Spinal cord (tissue), 10 donors: ENCODE results near the gene MMP28. TPM values are rescaled to one million over a fixed set of nuclear protein-coding genes. Genes with fewer than 3 reads are reported as not detected.

Experiments
- DNase-seq, 6 donors: peaks; one replicate each; pipeline versions ENCODE4 v3.0.0 to v3.0.0-alpha.2; 2013 to 2015; ENCODE audit warnings: low spot score in 6 of 6, low read depth in 4 of 6
- H3K27ac ChIP-seq: one replicate; pipeline ENCODE4 v1.5.1; 2013; ENCODE audit warnings: low read depth, low read length, control low read depth
- H3K27me3 ChIP-seq: one replicate; pipeline ENCODE4 v1.6.1; 2013; ENCODE audit warnings: low read length; ENCODE audit not compliant: control insufficient read depth, insufficient read depth
- H3K36me3 ChIP-seq: one replicate; pipeline ENCODE4 v1.6.1; 2013; ENCODE audit warnings: low read length; ENCODE audit not compliant: control insufficient read depth, insufficient read depth
- H3K4me1 ChIP-seq: one replicate; pipeline ENCODE4 v1.6.1; 2013; ENCODE audit warnings: low read length; ENCODE audit not compliant: control insufficient read depth, insufficient read depth
- H3K4me3 ChIP-seq: one replicate; pipeline ENCODE4 v1.5.1; 2013; ENCODE audit warnings: low read depth, low read length, control low read depth
- H3K9me3 ChIP-seq: one replicate; pipeline ENCODE4 v1.6.1; 2013; ENCODE audit warnings: low read length; ENCODE audit not compliant: control insufficient read depth, insufficient read depth
- WGBS: methylation state at CpG from one replicate; pipeline ENCODE4 v1.1.5; 2013; ENCODE audit warnings: missing lambda C conversion rate; ENCODE audit not compliant: insufficient coverage; 5-methylcytosine and 5-hydroxymethylcytosine counted together
- polyA plus RNA-seq, 2 donors: library from polyadenylated mRNA; unstranded; fragments of 120-200 nt; gene quantifications; one replicate each; pipeline ENCODE4 v1.2.1, GENCODE V29; 2013; ENCODE audit not compliant: insufficient read length in 2 of 2
- total RNA-seq, 2 donors: library from RNA; depleted of rRNA in 1 of 2; stranded (reverse); fragments of 120-200 nt in 1 of 2; fragments of >200 nt in 1 of 2; gene quantifications; one replicate each; pipeline versions ENCODE4 v1.2.3 to v1.2.4, GENCODE V29; 2013 to 2014
- donor health status: healthy.

MMP28 gene
- total and polyA plus RNA-seq, 4 donors = 12.8 to 39.8 (median 26.7) TPM

DNA sequence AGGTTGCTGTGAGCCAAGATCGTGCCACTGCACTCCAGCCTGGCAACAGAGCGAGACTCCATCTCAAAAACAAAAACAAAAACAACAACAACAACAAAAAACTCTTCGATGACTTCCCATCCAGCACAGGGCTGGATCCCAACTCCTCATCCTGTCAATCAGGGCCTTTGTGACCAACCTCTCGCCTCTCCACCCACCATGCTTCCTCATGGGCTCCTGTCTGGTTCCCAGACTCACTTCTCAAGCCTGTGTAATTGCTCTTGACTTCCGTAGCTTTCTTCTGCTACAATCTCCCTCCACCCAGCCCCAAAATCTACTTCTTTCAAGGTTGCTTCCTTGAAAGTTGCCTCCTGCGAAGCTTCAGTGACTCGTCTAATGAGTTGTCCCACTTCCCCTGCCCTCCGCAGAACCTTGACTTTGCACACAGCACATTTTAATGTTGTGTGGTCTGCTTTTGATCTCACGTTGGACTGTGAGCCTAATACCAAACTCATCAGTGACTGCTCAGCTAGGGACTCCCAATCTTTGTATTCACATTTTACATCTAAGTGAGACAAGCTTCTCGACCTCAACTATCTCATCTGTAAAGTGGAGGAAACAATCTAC lies 64.9 kb downstream of the MMP28 start:
- no peaks in the 10 kb centered on the region for H3K9me3 ChIP-seq
- DNase-seq = no peak
- no peak overlapping the region for H3K27ac ChIP-seq
- 76% methylated on average over 5 of the region's 10 CpGs for WGBS
- peaks cover 29% of the 10 kb centered on the region for H3K4me1 ChIP-seq
- H3K4me3 ChIP-seq = no peak overlapping the region
- H3K27me3 ChIP-seq = no peaks in the 10 kb centered on the region
- H3K36me3 ChIP-seq = peaks cover 24% of the 10 kb centered on the region

DNA sequence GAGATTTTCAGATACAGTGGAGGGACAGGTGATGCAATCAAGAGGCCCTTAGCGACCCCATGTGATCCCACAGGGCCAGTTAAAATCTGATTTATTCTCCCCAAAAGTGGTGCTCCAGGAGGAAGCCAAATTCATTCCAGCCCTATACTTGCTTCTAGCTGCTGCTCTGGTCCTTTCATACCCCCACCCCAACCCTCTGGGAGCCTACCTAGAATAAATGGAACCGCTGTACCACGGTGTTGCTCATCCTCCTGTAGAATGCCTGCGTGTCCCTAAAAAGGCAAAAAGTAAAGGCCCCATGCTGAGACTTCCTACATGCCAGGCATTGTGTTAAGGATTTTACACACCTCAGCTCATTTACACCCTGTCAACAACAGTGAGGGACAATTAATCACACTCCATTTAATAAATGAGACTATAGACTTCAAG lies 66.0 kb downstream of the MMP28 start:
- Histone ChIP-seq H3K4me1 (peaks cover 29% of the 10 kb centered on the region), H3K9me3 (no peaks in the 10 kb centered on the region), H3K27ac (no peak overlapping the region), H3K36me3 (peaks cover 13% of the 10 kb centered on the region), H3K27me3 (no peaks in the 10 kb centered on the region), H3K4me3 (no peak overlapping the region)
- 69% methylated on average over 2 of the region's 4 CpGs for WGBS
- DNase-seq = no peak

DNA sequence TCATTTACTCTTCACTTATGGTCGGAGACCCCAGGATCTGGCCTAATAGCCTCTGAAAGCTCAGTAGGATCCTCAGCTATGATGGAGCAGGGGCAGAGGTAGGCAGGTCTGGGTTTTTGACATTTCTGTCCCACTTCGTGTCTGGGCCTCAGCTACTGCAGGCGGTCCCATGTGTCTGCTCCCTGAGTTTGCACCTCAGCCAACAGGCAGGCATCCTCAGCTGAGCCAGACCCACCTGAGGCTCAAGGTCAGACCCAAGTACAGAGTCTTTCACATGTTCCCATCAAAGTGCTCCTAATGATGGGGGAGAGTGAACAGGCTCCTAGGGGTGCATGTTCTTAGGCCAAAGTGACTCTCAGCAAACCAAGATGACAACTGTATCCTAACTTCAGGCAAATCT lies 66.9 kb downstream of the MMP28 start:
- Histone ChIP-seq H3K27me3 (no peaks in the 10 kb centered on the region), H3K9me3 (no peaks in the 10 kb centered on the region), H3K27ac (no peak overlapping the region), H3K4me3 (no peak overlapping the region), H3K36me3 (peaks cover 12% of the 10 kb centered on the region), H3K4me1 (peaks cover 29% of the 10 kb centered on the region)
- no peak for DNase-seq
- 100% methylated on average over 2 of the region's 3 CpGs for WGBS

DNA sequence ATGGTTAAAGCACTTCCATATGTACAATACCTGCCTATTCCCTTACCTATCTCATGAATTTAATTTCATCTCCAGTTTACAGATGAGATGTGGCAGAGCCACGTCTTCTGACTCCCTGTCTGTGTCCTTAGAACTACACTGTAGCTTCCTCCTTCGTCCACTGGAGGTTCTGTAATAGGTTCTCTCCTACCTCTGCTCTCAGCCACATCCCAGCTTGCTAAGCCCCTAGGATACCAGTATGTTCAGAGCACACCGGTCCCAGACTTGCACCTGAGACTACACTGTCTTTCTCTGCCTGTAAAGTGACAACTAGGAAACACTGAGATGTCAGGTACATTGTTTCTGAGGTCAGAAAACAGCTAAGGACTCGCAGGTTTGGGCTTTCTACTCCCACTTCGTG lies 67.8 kb downstream of the MMP28 start:
- no peaks in the 10 kb centered on the region for H3K9me3 ChIP-seq
- no peak overlapping the region for H3K4me3 ChIP-seq
- H3K27ac ChIP-seq = no peak overlapping the region
- peaks cover 11% of the 10 kb centered on the region for H3K36me3 ChIP-seq
- H3K4me1 ChIP-seq = peaks cover 27% of the 10 kb centered on the region
- WGBS = 63% methylated on average over 5 of the region's 5 CpGs
- no peak for DNase-seq
- H3K27me3 ChIP-seq = no peaks in the 10 kb centered on the region

DNA sequence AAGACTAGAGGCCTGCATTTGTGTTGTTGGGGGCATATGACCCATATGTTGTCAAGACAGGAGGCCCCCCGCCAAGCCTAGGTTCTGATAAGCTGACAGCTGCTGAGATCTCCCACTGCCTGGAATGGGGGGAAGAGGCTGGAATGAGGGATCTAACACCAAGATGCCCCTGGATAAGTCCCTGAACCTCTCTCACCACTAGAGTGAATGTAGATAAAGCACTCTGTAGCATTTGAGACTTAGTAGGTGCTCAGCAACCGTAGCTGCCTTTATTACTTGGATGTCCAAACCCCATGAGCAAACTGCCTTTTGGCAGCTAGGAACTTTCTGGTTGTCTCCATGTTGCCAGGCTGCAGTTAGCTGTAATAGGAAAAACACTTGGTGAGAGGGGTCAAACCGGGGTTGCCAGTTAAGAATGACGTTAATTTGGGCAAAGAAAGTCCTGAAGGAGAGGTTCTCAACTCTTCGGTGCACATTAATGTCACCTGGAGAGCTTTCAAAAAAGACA lies 68.4 kb downstream of the MMP28 start:
- H3K9me3 ChIP-seq = no peaks in the 10 kb centered on the region
- DNase-seq = peak in 1 of 6 donors; percentile 70
- peaks cover 21% of the 10 kb centered on the region for H3K4me1 ChIP-seq
- H3K36me3 ChIP-seq = peaks cover 11% of the 10 kb centered on the region
- WGBS = 36% methylated on average over 5 of the region's 5 CpGs
- H3K27me3 ChIP-seq = no peaks in the 10 kb centered on the region
- H3K4me3 ChIP-seq = no peak overlapping the region
- peak overlapping the region; percentile 22 for H3K27ac ChIP-seq

DNA sequence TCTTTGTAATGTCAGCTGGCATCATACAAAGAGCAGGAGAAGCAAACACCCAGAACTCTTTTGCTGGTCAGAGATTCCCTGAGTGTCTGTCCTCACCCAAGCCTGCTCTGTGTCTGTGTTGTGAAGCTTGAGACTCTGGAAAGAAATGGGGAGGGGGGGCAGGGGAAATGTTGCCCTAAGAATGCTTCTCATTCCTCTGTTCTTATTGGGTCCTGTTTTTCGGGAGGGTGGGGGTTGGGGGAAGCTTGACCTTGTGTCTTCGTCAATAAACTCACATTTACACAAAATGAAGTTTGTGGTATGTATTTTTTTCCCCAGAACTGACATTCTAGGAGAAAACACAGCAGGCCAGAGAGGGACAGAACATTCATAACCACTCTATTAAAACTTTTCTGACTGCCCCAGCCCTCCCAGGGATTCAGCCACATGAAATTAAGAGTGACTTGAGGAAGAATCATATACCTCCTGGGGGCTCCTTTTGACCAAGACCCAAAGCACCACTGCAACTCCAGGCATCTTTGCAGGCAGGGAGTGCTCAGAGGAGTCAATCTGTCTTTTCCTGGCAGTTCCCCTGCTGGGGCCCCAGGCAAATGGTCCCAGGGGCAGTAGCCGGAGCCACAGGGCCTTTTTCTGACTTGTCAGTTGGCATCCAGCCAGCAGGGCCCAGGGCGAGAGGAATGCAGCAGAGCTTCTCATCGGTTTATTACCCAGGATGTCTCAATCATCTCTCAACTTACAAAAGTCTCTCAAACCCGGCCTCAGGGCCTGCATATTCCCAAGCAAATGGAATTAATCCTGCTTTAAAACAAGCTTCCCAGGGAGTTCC lies 69.1 kb downstream of the MMP28 start:
- H3K4me1 ChIP-seq = peaks cover 18% of the 10 kb centered on the region
- 5% methylated on average over 3 of the region's 6 CpGs for WGBS
- peak in 2 of 6 donors; percentile 59 to 77 for DNase-seq
- H3K9me3 ChIP-seq = no peaks in the 10 kb centered on the region
- H3K27ac ChIP-seq = peak overlapping the region; percentile 25
- H3K4me3 ChIP-seq = no peak overlapping the region
- H3K27me3 ChIP-seq = no peaks in the 10 kb centered on the region
- H3K36me3 ChIP-seq = peaks cover 11% of the 10 kb centered on the region

DNA sequence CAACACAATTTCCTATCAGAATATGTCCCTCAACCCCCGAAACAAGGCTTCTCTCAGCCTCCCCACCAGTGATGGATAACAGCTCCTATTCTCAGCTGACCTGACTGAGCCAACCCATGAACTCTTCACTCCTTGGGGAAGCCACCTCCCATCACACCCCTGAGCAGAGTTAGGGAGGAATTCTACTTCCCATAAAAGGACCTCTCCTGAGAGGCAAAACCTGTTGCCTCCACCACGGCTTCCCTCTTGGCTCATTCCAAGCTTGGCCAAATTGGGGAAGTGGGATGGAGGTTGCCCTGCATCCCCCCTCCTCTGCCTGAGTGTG lies 69.7 kb downstream of the MMP28 start:
- Histone ChIP-seq H3K27me3 (no peaks in the 10 kb centered on the region), H3K4me1 (peaks cover 14% of the 10 kb centered on the region), H3K9me3 (no peaks in the 10 kb centered on the region), H3K4me3 (no peak overlapping the region), H3K36me3 (peaks cover 11% of the 10 kb centered on the region), H3K27ac (peak overlapping the region; percentile 25)
- DNase-seq = no peak
- 50% methylated on average over 1 of the region's 2 CpGs for WGBS

DNA sequence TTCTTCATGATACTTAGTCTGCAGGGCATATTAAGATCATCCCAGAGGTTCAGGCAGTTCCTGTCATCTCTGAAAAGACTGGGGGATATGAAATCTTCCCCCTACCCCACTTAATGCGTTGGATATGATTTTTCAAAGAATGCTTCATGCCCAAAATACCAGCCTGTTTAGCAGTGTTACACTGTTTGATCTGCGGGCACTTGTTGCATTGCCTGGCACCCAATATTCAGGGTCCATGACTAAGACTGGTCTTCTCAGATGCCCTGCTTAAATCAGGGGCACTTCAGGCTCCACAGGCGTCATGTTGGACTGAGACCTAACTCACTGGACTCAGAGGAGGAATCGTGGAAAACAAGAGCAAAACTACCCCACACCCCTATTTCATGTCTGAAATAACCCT lies 70.4 kb downstream of the MMP28 start:
- no peaks in the 10 kb centered on the region for H3K27me3 ChIP-seq
- H3K36me3 ChIP-seq = peaks cover 11% of the 10 kb centered on the region
- H3K9me3 ChIP-seq = no peaks in the 10 kb centered on the region
- DNase-seq = no peak
- no peak overlapping the region for H3K27ac ChIP-seq
- H3K4me3 ChIP-seq = no peak overlapping the region
- H3K4me1 ChIP-seq = peaks cover 14% of the 10 kb centered on the region
- WGBS = 89% methylated on average over 2 of the region's 4 CpGs

DNA sequence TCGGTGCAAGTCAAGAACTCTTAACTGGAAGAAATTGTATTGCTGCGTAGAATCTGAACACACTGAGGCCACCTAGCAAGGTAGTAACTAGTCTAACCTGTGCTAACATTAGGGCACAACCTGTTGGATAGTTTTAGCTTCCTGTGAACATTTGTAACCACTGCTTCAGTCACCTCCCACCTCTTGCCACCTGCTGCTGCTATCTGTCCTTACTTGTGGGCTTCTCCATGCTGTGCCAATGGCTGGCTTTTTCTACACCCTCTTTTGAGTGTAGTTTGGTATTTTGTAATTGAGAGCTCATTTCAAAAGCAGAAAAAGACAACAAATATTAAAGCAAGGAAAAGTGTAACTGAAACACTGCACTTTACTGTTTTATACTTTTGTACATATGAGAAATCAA lies 71.7 kb downstream of the MMP28 start:
- H3K4me1 ChIP-seq = peaks cover 14% of the 10 kb centered on the region
- no peak overlapping the region for H3K4me3 ChIP-seq
- WGBS = 100% methylated on average over 2 of the region's 2 CpGs
- no peak overlapping the region for H3K27ac ChIP-seq
- H3K27me3 ChIP-seq = no peaks in the 10 kb centered on the region
- DNase-seq = no peak
- H3K9me3 ChIP-seq = no peaks in the 10 kb centered on the region
- peaks cover 11% of the 10 kb centered on the region for H3K36me3 ChIP-seq

DNA sequence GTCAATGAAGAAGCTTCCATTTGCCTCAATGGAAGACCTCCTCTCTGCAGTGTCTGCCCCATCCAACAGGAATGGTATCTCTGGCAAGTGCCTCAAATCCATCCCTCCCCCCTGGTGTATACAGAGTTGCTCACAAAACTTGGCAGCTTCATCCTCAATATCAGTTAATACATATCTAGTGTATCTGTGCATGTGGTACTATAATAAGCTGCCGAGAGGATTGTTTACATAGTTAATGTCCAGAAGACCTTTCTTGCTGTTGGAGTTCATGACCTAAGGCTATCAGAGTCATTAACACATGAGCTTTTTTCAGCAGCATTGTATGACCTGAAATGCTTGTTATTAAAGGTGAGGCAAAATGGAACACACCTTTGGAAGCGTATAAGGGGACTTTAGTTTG lies 78.0 kb downstream of the MMP28 start:
- no peak overlapping the region for H3K27ac ChIP-seq
- H3K9me3 ChIP-seq = no peaks in the 10 kb centered on the region
- H3K36me3 ChIP-seq = no peaks in the 10 kb centered on the region
- WGBS = no CpG with 5 or more reads among the region's 2 CpGs
- no peak for DNase-seq
- H3K27me3 ChIP-seq = no peaks in the 10 kb centered on the region
- H3K4me3 ChIP-seq = no peak overlapping the region
- peaks cover 7% of the 10 kb centered on the region for H3K4me1 ChIP-seq
